ENCODE measurements around the gene CYP11A1. TPM values are rescaled to one million over a fixed set of nuclear protein-coding genes. Genes with fewer than 3 reads are reported as not detected.

The CYP11A1 gene
- total RNA-seq, 1 donor from 2014 or later, result not detected

DNA sequence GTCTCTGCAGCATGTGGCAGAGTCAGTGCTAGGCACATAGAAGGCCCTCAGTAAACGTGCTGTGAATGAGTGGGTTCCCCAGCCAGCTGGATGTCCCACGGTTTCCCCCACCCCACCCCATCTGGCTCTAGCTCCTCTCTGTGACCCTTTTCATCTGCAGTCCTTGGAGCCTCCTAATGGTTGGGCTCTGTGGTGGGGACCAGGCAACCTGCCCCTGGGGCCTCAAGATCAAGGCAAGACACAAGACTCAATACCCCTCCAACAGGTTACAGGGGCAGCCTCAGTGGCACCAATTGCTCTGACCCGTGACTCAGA lies 17.1 kb upstream of the CYP11A1 start:
- TF ChIP-seq, protein P1, sequence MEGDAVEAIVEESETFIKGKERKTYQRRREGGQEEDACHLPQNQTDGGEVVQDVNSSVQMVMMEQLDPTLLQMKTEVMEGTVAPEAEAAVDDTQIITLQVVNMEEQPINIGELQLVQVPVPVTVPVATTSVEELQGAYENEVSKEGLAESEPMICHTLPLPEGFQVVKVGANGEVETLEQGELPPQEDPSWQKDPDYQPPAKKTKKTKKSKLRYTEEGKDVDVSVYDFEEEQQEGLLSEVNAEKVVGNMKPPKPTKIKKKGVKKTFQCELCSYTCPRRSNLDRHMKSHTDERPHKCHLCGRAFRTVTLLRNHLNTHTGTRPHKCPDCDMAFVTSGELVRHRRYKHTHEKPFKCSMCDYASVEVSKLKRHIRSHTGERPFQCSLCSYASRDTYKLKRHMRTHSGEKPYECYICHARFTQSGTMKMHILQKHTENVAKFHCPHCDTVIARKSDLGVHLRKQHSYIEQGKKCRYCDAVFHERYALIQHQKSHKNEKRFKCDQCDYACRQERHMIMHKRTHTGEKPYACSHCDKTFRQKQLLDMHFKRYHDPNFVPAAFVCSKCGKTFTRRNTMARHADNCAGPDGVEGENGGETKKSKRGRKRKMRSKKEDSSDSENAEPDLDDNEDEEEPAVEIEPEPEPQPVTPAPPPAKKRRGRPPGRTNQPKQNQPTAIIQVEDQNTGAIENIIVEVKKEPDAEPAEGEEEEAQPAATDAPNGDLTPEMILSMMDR (IDR thresholded peaks at IDR 0.05; ENCODE audit: insufficient read depth, low read length, severe bottlenecking), result no peak
- no peak for DNase-seq (ENCODE audit: low read depth)
- no peaks in the 10 kb centered on the region for H3K27me3 ChIP-seq (ENCODE audit: control insufficient read depth, insufficient read depth, low read length)
- H3K36me3 ChIP-seq (ENCODE audit: control insufficient read depth, insufficient read depth, low read length), result no peaks in the 10 kb centered on the region
- H3K4me3 ChIP-seq (ENCODE audit: low read depth, low read length), result no peak overlapping the region
- FAIRE-seq, result no peak

GRCh38 chr15:74383695-74384565 lies 16.5 kb upstream of the CYP11A1 start:
- no peaks in the 10 kb centered on the region for H3K27me3 ChIP-seq (ENCODE audit: control insufficient read depth, insufficient read depth, low read length)
- FAIRE-seq, result peak; percentile 91
- TF ChIP-seq, protein P1 (IDR thresholded peaks at IDR 0.05; ENCODE audit: insufficient read depth, low read length, severe bottlenecking), result no peak
- no peaks in the 10 kb centered on the region for H3K36me3 ChIP-seq (ENCODE audit: control insufficient read depth, insufficient read depth, low read length)
- DNase-seq (ENCODE audit: low read depth), result peak; percentile 99
- no peak overlapping the region for H3K4me3 ChIP-seq (ENCODE audit: low read depth, low read length)

DNA sequence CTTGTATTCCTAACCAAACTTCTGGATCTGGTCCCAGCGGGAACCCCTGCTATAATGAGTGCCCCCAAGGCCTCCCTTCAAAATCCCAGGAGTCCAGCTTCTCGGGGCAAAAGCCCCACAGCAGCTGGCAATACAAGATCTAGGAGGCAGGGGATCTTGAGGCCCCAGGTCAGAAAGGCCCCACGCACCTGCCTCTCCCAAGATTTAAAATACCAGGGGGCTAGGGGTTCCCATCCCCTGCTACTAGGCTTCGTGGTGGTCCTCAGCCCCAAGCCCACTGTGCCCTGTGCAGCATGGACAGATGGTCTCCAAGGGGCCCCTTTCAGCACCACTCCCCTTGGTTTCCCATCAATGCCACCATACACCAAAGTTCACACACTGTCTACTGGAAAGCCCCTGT lies 15.8 kb upstream of the CYP11A1 start:
- DNase-seq (ENCODE audit: low read depth), result no peak
- FAIRE-seq, result no peak
- H3K36me3 ChIP-seq (ENCODE audit: control insufficient read depth, insufficient read depth, low read length), result no peaks in the 10 kb centered on the region

DNA sequence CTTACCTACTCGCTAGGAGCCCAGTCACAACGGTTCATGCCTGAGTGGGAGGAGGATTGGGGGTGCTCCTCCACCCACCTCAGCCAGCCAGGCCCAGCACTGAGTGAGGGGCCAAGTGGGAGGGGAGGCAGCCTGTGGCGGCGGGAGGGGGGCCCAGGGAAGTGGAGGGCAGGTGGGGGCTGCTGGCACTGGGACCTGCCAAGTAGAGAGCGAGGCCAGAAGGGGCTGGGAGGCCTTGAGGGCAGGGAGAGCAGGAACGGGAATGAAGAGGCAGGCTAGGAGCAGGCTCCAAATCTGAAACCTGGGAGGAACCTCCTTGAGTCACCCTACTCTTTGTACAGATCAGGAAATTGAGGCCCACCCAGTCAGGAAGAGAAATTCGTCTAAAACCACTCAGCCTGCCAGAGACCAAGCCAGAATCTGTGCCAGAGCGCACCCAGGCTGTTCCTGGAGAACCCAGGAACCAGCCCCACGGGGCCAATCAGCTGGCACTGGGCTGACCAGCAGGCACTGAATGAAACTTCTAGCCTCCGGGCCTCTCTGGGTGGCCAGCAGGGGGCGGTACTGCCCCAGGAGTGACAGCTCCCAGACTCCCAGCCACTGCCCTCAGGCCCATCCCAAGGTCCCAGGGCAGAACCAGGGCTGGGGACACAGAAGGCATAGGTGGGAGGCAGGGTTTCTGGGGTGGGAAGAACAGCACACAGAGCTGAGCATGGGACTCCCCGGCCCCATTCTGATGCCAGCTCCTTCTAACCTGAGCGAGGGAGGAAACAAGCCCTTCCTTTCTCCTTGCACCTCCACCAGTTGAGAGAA lies 14.8 kb upstream of the CYP11A1 start:
- TF ChIP-seq, protein P1 (IDR thresholded peaks at IDR 0.05; ENCODE audit: insufficient read depth, low read length, severe bottlenecking), result peak; percentile 99
- no peaks in the 10 kb centered on the region for H3K27me3 ChIP-seq (ENCODE audit: control insufficient read depth, insufficient read depth, low read length)
- H3K4me3 ChIP-seq (ENCODE audit: low read depth, low read length), result no peak overlapping the region
- DNase-seq (ENCODE audit: low read depth), result peak; percentile 76
- no peak for FAIRE-seq
- H3K36me3 ChIP-seq (ENCODE audit: control insufficient read depth, insufficient read depth, low read length), result no peaks in the 10 kb centered on the region

More for the DNA sequence above, 15.8 kb upstream of the CYP11A1 start:
- TF ChIP-seq, protein P1 (IDR thresholded peaks at IDR 0.05; ENCODE audit: insufficient read depth, low read length, severe bottlenecking), result no peak
- Histone ChIP-seq H3K27me3 (ENCODE audit: control insufficient read depth, insufficient read depth, low read length) (no peaks in the 10 kb centered on the region), H3K4me3 (ENCODE audit: low read depth, low read length) (no peak overlapping the region)

GRCh38 chr15:74381481-74381880 lies 14.0 kb upstream of the CYP11A1 start:
- H3K4me3 ChIP-seq (ENCODE audit: low read depth, low read length), result no peak overlapping the region
- no peak for FAIRE-seq

More at GRCh38 chr15:74381481-74381880, 14.0 kb upstream of the CYP11A1 start:
- DNase-seq (ENCODE audit: low read depth), result no peak
- Histone ChIP-seq H3K36me3 (ENCODE audit: control insufficient read depth, insufficient read depth, low read length) (no peaks in the 10 kb centered on the region), H3K27me3 (ENCODE audit: control insufficient read depth, insufficient read depth, low read length) (no peaks in the 10 kb centered on the region)
- TF ChIP-seq, protein P1 (IDR thresholded peaks at IDR 0.05; ENCODE audit: insufficient read depth, low read length, severe bottlenecking), result no peak
